ENCODE results near the gene GALNT6.
A peak's percentile ranks its signal among the peaks of the same experiment; 100 is the strongest.

The GALNT6 gene

GRCh38 chr12:51428256-51428655 is 37.0 kb upstream of the GALNT6 start:
- H3K27ac ChIP-seq, result no peak overlapping the region
- TF ChIP-seq CTCF (conservative IDR thresholded peaks at IDR 0.05), result no peak
- no peak for TF ChIP-seq ZFX (IDR thresholded peaks at IDR 0.05)

GRCh38 chr12:51424662-51425539 is 33.7 kb upstream of the GALNT6 start, which contains the start of gene SLC4A8:
TSS of gene SLC4A8 (plus strand) at chr12:51424831. CDS start at chr12:51424988, 157 bp downstream.
- H3K27ac ChIP-seq, result no peak within 1 kb of the TSS
- TF ChIP-seq CTCF (conservative IDR thresholded peaks at IDR 0.05) (peak; percentile 86), ZFX (IDR thresholded peaks at IDR 0.05) (no peak)

GRCh38 chr12:51424094-51424661 is 33.0 kb upstream of the GALNT6 start:
- TF ChIP-seq CTCF (conservative IDR thresholded peaks at IDR 0.05), result no peak
- no peak for TF ChIP-seq ZFX (IDR thresholded peaks at IDR 0.05)

GRCh38 chr12:51421266-51421884 is 30.2 kb upstream of the GALNT6 start:
- H3K27ac ChIP-seq, result no peak overlapping the region
- TF ChIP-seq CTCF (conservative IDR thresholded peaks at IDR 0.05) (peak; percentile 82), ZFX (IDR thresholded peaks at IDR 0.05) (no peak)

More at GRCh38 chr12:51424094-51424661, 33.0 kb upstream of the GALNT6 start:
- no peak overlapping the region for H3K27ac ChIP-seq

- H3K27ac ChIP-seq, result no peak overlapping the region
- no peak for TF ChIP-seq CTCF (conservative IDR thresholded peaks at IDR 0.05)
- no peak for TF ChIP-seq ZFX (IDR thresholded peaks at IDR 0.05)
Measured at GRCh38 chr12:51419425-51420193, 28.4 kb upstream of the GALNT6 start.

- H3K27ac ChIP-seq, result no peak overlapping the region
Measured at GRCh38 chr12:51417826-51418225, 26.6 kb upstream of the GALNT6 start.

More at GRCh38 chr12:51417826-51418225, 26.6 kb upstream of the GALNT6 start:
- TF ChIP-seq CTCF (conservative IDR thresholded peaks at IDR 0.05), result no peak
- TF ChIP-seq ZFX (IDR thresholded peaks at IDR 0.05), result no peak

Data from C4-2B (cell line).